ENCODE data around the gene PTTG1IP.

Gene PTTG1IP

DNA sequence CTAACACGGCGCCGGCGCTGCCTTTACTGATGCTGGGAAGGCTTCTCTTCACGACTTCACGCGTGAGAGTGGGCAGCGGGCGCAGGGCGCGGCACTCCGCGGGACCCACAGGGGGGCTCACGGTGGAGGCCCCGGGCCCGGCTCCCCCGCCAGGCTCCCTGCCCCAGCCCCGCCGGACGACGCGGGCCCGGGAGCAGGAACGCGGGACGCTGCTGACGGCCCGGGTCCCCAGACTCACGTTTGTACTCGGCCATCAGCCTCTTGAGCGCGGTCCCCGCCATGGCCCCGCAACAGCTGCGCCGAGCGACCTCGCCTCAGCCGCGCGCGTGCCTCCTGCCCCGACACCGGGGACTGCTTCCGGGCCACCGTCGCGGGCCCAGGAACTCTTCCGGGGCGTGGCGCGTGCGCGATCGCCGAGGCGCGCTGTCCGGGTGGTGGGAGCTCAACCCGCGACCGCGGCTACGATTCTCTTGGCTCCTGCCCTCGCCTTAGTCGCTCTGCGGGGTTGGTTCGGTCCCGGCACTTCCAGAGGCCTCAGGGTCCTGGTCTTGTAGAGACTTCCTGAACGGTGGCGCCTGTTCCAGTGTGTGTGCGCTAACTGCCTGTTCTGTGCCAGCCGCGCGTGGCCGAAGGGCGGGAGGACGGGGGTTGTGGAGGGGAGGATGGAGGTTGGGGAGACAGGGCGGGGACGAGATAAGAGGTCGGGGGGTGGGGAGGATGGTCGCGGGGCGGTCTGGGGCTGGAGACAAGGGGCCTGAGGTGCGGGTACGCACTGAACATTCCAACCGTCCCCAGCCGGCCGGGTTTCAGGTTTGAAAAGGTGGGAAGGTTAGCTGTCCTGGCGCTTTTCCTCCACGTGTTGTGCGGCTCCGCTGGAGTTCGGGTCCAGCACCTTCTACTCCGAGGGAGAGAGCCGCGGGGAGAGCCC, 71.8 kb downstream of the PTTG1IP start, which contains the start of gene UBE2G2:
UBE2G2 (minus strand) TSS at position 353 of the 928 bp plus-strand sequence; CDS start at position 281, 72 bp downstream.
- peak; percentile 85 for DNase-seq
- Histone ChIP-seq H3K4me3 (ENCODE audit: insufficient read depth in 1 of 2, low read depth in 1 of 2, low read length in 2 of 2) (peak within 1 kb of the TSS; percentile 83 to 86), H3K23ac (ENCODE audit: low read length in 2 of 2) (peak within 1 kb of the TSS in 1 of 2 experiments; percentile 87), H2BK120ac (ENCODE audit: low read depth, low read length) (no peak within 1 kb of the TSS), H3K9ac (ENCODE audit: low read length) (peak within 1 kb of the TSS; percentile 82), H3K36me3 (ENCODE audit: control insufficient read depth in 1 of 2, insufficient read depth in 2 of 2, low read depth in 1 of 2, low read length in 2 of 2) (peaks cover 16 to 59% of the 10 kb centered on the region in 2 experiments), H3K9me3 (ENCODE audit: control insufficient read depth, low read length) (no peaks in the 10 kb centered on the region), H4K8ac (ENCODE audit: low read length) (peak within 1 kb of the TSS; percentile 95), H3K4me2 (ENCODE audit: low read length, poor library complexity, severe bottlenecking) (peak within 1 kb of the TSS; percentile 84), H3K27ac (ENCODE audit: low read length, poor library complexity, severe bottlenecking) (peak within 1 kb of the TSS; percentile 55), H3K27me3 (ENCODE audit: control insufficient read depth in 1 of 2, insufficient read depth in 1 of 2, low read length in 2 of 2) (no peaks in the 10 kb centered on the region), H4K91ac (ENCODE audit: low read length) (peak within 1 kb of the TSS; percentile 35), H2BK15ac (ENCODE audit: low read depth, poor library complexity, severe bottlenecking) (no peak within 1 kb of the TSS), H3K18ac (ENCODE audit: low read depth in 1 of 2, low read length in 2 of 2) (peak within 1 kb of the TSS; percentile 66 to 91), H3K14ac (ENCODE audit: low read length in 2 of 2) (peak within 1 kb of the TSS in 1 of 2 experiments; percentile 89), H2AFZ (ENCODE audit: low read depth, low read length) (peak within 1 kb of the TSS; percentile 94), H3K4me1 (ENCODE audit: control insufficient read depth, insufficient read depth, low read depth, low read length) (peaks cover 7% of the 10 kb centered on the region), H3K4ac (ENCODE audit: low read depth in 1 of 2, low read length in 2 of 2) (peak within 1 kb of the TSS; percentile 46 to 90), H3K79me1 (replicated peaks; ENCODE audit: low read length, poor library complexity, severe bottlenecking) (peaks cover 33% of the 10 kb centered on the region), H2BK12ac (ENCODE audit: low read length in 2 of 2) (no peak within 1 kb of the TSS), H2BK5ac (ENCODE audit: low read depth, low read length, poor library complexity, severe bottlenecking) (no peak within 1 kb of the TSS), H2AK5ac (ENCODE audit: low read length, severe bottlenecking) (no peak within 1 kb of the TSS)
- WGBS, result under 1% methylated on average over 71 of the region's 97 CpGs

GRCh38 chr21:44800971-44801467, 72.5 kb downstream of the PTTG1IP start:
- peak overlapping the region; percentile 67 for H4K8ac ChIP-seq (ENCODE audit: low read length)
- H2BK120ac ChIP-seq (ENCODE audit: low read depth, low read length), result no peak overlapping the region
- peak; percentile 49 for DNase-seq
- peak overlapping the region; percentile 66 to 70 for H3K18ac ChIP-seq (ENCODE audit: low read depth in 1 of 2, low read length in 2 of 2)
- no peak overlapping the region for H3K27ac ChIP-seq (ENCODE audit: low read length, poor library complexity, severe bottlenecking)
- peak overlapping the region; percentile 94 for H2AFZ ChIP-seq (ENCODE audit: low read depth, low read length)
- 5% methylated on average over 16 of the region's 17 CpGs for WGBS
- H2BK5ac ChIP-seq (ENCODE audit: low read depth, low read length, poor library complexity, severe bottlenecking), result no peak overlapping the region
- peak overlapping the region; percentile 35 for H4K91ac ChIP-seq (ENCODE audit: low read length)
- peak overlapping the region; percentile 84 for H3K4me2 ChIP-seq (ENCODE audit: low read length, poor library complexity, severe bottlenecking)
- H3K9ac ChIP-seq (ENCODE audit: low read length), result peak overlapping the region; percentile 82
- H2BK12ac ChIP-seq (ENCODE audit: low read length in 2 of 2), result no peak overlapping the region
- H2BK15ac ChIP-seq (ENCODE audit: low read depth, poor library complexity, severe bottlenecking), result no peak overlapping the region
- no peak overlapping the region for H3K23ac ChIP-seq (ENCODE audit: low read length in 2 of 2)
- H3K79me1 ChIP-seq (replicated peaks; ENCODE audit: low read length, poor library complexity, severe bottlenecking), result peaks cover 34% of the 10 kb centered on the region
- no peaks in the 10 kb centered on the region for H3K9me3 ChIP-seq (ENCODE audit: control insufficient read depth, low read length)
- peaks cover 7% of the 10 kb centered on the region for H3K4me1 ChIP-seq (ENCODE audit: control insufficient read depth, insufficient read depth, low read depth, low read length)
- H3K14ac ChIP-seq (ENCODE audit: low read length in 2 of 2), result no peak overlapping the region
- H3K36me3 ChIP-seq (ENCODE audit: control insufficient read depth in 1 of 2, insufficient read depth in 2 of 2, low read depth in 1 of 2, low read length in 2 of 2), result peaks cover 12 to 60% of the 10 kb centered on the region in 2 experiments
- peak overlapping the region in 1 of 2 experiments; percentile 90 for H3K4ac ChIP-seq (ENCODE audit: low read depth in 1 of 2, low read length in 2 of 2)
- H3K27me3 ChIP-seq (ENCODE audit: control insufficient read depth in 1 of 2, insufficient read depth in 1 of 2, low read length in 2 of 2), result no peaks in the 10 kb centered on the region
- H2AK5ac ChIP-seq (ENCODE audit: low read length, severe bottlenecking), result no peak overlapping the region
- peak overlapping the region; percentile 83 to 86 for H3K4me3 ChIP-seq (ENCODE audit: insufficient read depth in 1 of 2, low read depth in 1 of 2, low read length in 2 of 2)

DNA sequence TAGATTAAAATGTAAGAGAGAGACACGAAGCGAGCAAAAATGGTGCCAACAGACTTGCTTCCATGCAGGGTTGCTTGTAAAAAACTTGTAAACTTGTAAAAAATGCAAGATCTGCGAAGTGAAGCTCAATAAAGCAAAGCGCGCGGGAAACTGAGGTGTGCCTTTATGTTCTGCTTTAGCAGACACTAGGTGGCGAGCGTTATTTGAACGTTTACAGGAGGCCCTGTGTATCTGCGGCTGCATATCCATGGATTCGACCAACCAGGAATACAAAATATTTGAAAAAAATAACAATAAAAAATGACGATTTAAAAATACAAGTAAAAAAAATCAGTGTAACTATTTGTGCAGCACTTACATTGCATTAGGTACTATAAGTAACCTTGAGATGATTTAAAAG, 73.4 kb downstream of the PTTG1IP start:
- no peak overlapping the region for H3K23ac ChIP-seq (ENCODE audit: low read length in 2 of 2)
- no peaks in the 10 kb centered on the region for H3K27me3 ChIP-seq (ENCODE audit: control insufficient read depth in 1 of 2, insufficient read depth in 1 of 2, low read length in 2 of 2)
- peaks cover 9% of the 10 kb centered on the region for H3K4me1 ChIP-seq (ENCODE audit: control insufficient read depth, insufficient read depth, low read depth, low read length)
- no peak overlapping the region for H2AFZ ChIP-seq (ENCODE audit: low read depth, low read length)
- H3K79me1 ChIP-seq (replicated peaks; ENCODE audit: low read length, poor library complexity, severe bottlenecking), result peaks cover 32% of the 10 kb centered on the region
- peaks cover 9 to 55% of the 10 kb centered on the region in 2 experiments for H3K36me3 ChIP-seq (ENCODE audit: control insufficient read depth in 1 of 2, insufficient read depth in 2 of 2, low read depth in 1 of 2, low read length in 2 of 2)
- H2BK5ac ChIP-seq (ENCODE audit: low read depth, low read length, poor library complexity, severe bottlenecking), result no peak overlapping the region
- peak overlapping the region; percentile 82 for H3K9ac ChIP-seq (ENCODE audit: low read length)
- no peaks in the 10 kb centered on the region for H3K9me3 ChIP-seq (ENCODE audit: control insufficient read depth, low read length)
- peak overlapping the region in 1 of 2 experiments; percentile 83 for H3K4me3 ChIP-seq (ENCODE audit: insufficient read depth in 1 of 2, low read depth in 1 of 2, low read length in 2 of 2)
- no peak overlapping the region for H3K4ac ChIP-seq (ENCODE audit: low read depth in 1 of 2, low read length in 2 of 2)
- no peak overlapping the region for H3K18ac ChIP-seq (ENCODE audit: low read depth in 1 of 2, low read length in 2 of 2)
- H4K8ac ChIP-seq (ENCODE audit: low read length), result no peak overlapping the region
- 77% methylated on average over 11 of the region's 12 CpGs for WGBS
- no peak overlapping the region for H3K4me2 ChIP-seq (ENCODE audit: low read length, poor library complexity, severe bottlenecking)
- peak; percentile 47 for DNase-seq
- H2AK5ac ChIP-seq (ENCODE audit: low read length, severe bottlenecking), result no peak overlapping the region
- no peak overlapping the region for H3K14ac ChIP-seq (ENCODE audit: low read length in 2 of 2)
- H3K27ac ChIP-seq (ENCODE audit: low read length, poor library complexity, severe bottlenecking), result no peak overlapping the region
- H2BK12ac ChIP-seq (ENCODE audit: low read length in 2 of 2), result no peak overlapping the region
- no peak overlapping the region for H2BK15ac ChIP-seq (ENCODE audit: low read depth, poor library complexity, severe bottlenecking)
- H4K91ac ChIP-seq (ENCODE audit: low read length), result no peak overlapping the region
- no peak overlapping the region for H2BK120ac ChIP-seq (ENCODE audit: low read depth, low read length)

- H2BK120ac ChIP-seq (ENCODE audit: low read depth, low read length), result no peak overlapping the region
- peak overlapping the region in 1 of 2 experiments; percentile 16 for H3K4me3 ChIP-seq (ENCODE audit: insufficient read depth in 1 of 2, low read depth in 1 of 2, low read length in 2 of 2)
- peaks cover 9% of the 10 kb centered on the region for H3K4me1 ChIP-seq (ENCODE audit: control insufficient read depth, insufficient read depth, low read depth, low read length)
- H3K79me1 ChIP-seq (replicated peaks; ENCODE audit: low read length, poor library complexity, severe bottlenecking), result peaks cover 32% of the 10 kb centered on the region
- H3K14ac ChIP-seq (ENCODE audit: low read length in 2 of 2), result no peak overlapping the region
- H3K18ac ChIP-seq (ENCODE audit: low read depth in 1 of 2, low read length in 2 of 2), result no peak overlapping the region
- H2AFZ ChIP-seq (ENCODE audit: low read depth, low read length), result no peak overlapping the region
- no peak overlapping the region for H2BK15ac ChIP-seq (ENCODE audit: low read depth, poor library complexity, severe bottlenecking)
- H2BK12ac ChIP-seq (ENCODE audit: low read length in 2 of 2), result no peak overlapping the region
- DNase-seq, result no peak
- no peak overlapping the region for H3K27ac ChIP-seq (ENCODE audit: low read length, poor library complexity, severe bottlenecking)
- no peak overlapping the region for H2BK5ac ChIP-seq (ENCODE audit: low read depth, low read length, poor library complexity, severe bottlenecking)
- whole genome bisulfite sequencing, result no CpG with 5 or more reads among the region's 1 CpG
- peak overlapping the region; percentile 82 for H3K9ac ChIP-seq (ENCODE audit: low read length)
- no peak overlapping the region for H4K8ac ChIP-seq (ENCODE audit: low read length)
- no peak overlapping the region for H3K23ac ChIP-seq (ENCODE audit: low read length in 2 of 2)
- H3K4ac ChIP-seq (ENCODE audit: low read depth in 1 of 2, low read length in 2 of 2), result no peak overlapping the region
- peaks cover 5 to 50% of the 10 kb centered on the region in 2 experiments for H3K36me3 ChIP-seq (ENCODE audit: control insufficient read depth in 1 of 2, insufficient read depth in 2 of 2, low read depth in 1 of 2, low read length in 2 of 2)
- no peak overlapping the region for H2AK5ac ChIP-seq (ENCODE audit: low read length, severe bottlenecking)
- no peak overlapping the region for H3K4me2 ChIP-seq (ENCODE audit: low read length, poor library complexity, severe bottlenecking)
- no peaks in the 10 kb centered on the region for H3K9me3 ChIP-seq (ENCODE audit: control insufficient read depth, low read length)
- H4K91ac ChIP-seq (ENCODE audit: low read length), result no peak overlapping the region
- H3K27me3 ChIP-seq (ENCODE audit: control insufficient read depth in 1 of 2, insufficient read depth in 1 of 2, low read length in 2 of 2), result no peaks in the 10 kb centered on the region
Observed at GRCh38 chr21:44799646-44800045, 73.8 kb downstream of the PTTG1IP start.
